GM12878 (cell line): Measurements from ENCODE around the gene CDKN2B-AS1. TPM values are rescaled to one million over a fixed set of nuclear protein-coding genes. Genes with fewer than 3 reads are reported as not detected.

ENCODE experiments used
- ATAC-seq: fragments of 200-7000 bp; cut with Tn5 transposase; 3 replicates; pipeline ENCODE4 v1.9.1; 2020; ENCODE audit warnings: mild to moderate bottlenecking, moderate library complexity
- BruUV-seq: library from RNA; stranded (reverse); fragments of 400-500 nt; replicated peaks from 2 replicates; lab custom pipeline; 2021; lab: Mats Ljungman, UMichigan
- CTCF ChIA-PET: fragments of 300-600 bp; sonication (Branson Sonifier 250); formaldehyde crosslinking; extraction: SDS; loops from one replicate; lab custom pipeline; 2021; ENCODE audit warnings: inconsistent platforms; lab: Yijun Ruan, JAX
- POLR2A ChIA-PET: fragments of 350-600 bp; formaldehyde crosslinking; extraction: SDS; loops from one replicate; lab custom pipeline; 2021; ENCODE audit warnings: inconsistent platforms; lab: Charles Lee
- RAD21 ChIA-PET: fragments of 300-600 bp; sonication (Branson Sonifier 250); formaldehyde crosslinking; loops from one replicate; lab custom pipeline; 2023; ENCODE audit warnings: antibody characterized with exemption; ENCODE audit not compliant: unreplicated experiment; lab: Charles Lee
- SMC1A ChIA-PET: fragments of 300-600 bp; sonication (Branson Sonifier 250); formaldehyde crosslinking; loops from one replicate; lab custom pipeline; 2023; ENCODE audit not compliant: unreplicated experiment, uncharacterized antibody; lab: Charles Lee
- DNase-seq: peaks from one replicate; pipeline ENCODE4 v3.0.0-alpha.2; 2011; ENCODE audit warnings: low read depth, low spot score
- FAIRE-seq: peaks from 3 replicates; lab custom pipeline; 2011; peaks lifted over from hg19 to GRCh38; lab: Jason Lieb, UNC
- H2AFZ ChIP-seq: 2 replicates; pipeline ENCODE4 v1.6.0; 2011; ENCODE audit warnings: low read depth, low read length, control low read depth; ENCODE audit not compliant: control insufficient read depth
- H3K27ac ChIP-seq: 2 replicates; pipeline ENCODE4 v1.5.1; 2011; ENCODE audit warnings: control low read depth; ENCODE audit not compliant: control insufficient read depth, insufficient read depth
- H3K27me3 ChIP-seq, 2 experiments: replicated peaks in 1 of 2; 2 replicates each; pipeline versions ENCODE4 v1.6.0 to v1.6.1; 2011; ENCODE audit warnings: low read length in 1 of 2; ENCODE audit not compliant: control insufficient read depth in 2 of 2, insufficient read depth in 2 of 2
- H3K36me3 ChIP-seq, 2 experiments: 2 replicates each; pipeline ENCODE4 v1.5.1; 2011; ENCODE audit warnings: low read length in 1 of 2; ENCODE audit not compliant: control insufficient read depth in 2 of 2, insufficient read depth in 2 of 2
- H3K4me1 ChIP-seq: 2 replicates; pipeline ENCODE4 v1.6.1; 2011; ENCODE audit warnings: mild to moderate bottlenecking, low read length, moderate library complexity, mixed read lengths; ENCODE audit not compliant: control insufficient read depth, insufficient read depth
- H3K4me2 ChIP-seq: 2 replicates; pipeline ENCODE4 v1.6.0; 2011; ENCODE audit warnings: control low read depth; ENCODE audit not compliant: control insufficient read depth, insufficient read depth
- H3K4me3 ChIP-seq: fragments of 200-600 bp; sonication (generic); 2 replicates; pipeline ENCODE4 v1.5.1; 2016
- H3K79me2 ChIP-seq: 2 replicates; pipeline ENCODE4 v1.6.0; 2011; ENCODE audit warnings: low read length; ENCODE audit not compliant: control insufficient read depth, insufficient read depth
- H3K9ac ChIP-seq: 2 replicates; pipeline ENCODE4 v1.8.0; 2011; ENCODE audit warnings: low read length, control low read depth, mixed read lengths; ENCODE audit not compliant: control insufficient read depth, insufficient read depth
- H3K9me3 ChIP-seq: replicated peaks from 3 replicates; pipeline ENCODE4 v1.5.1; 2011; ENCODE audit warnings: mild to moderate bottlenecking, low read length; ENCODE audit not compliant: control insufficient read depth, insufficient read depth
- H4K20me1 ChIP-seq: 2 replicates; pipeline ENCODE4 v1.6.0; 2011; ENCODE audit not compliant: control insufficient read depth, insufficient read depth
- ATF2 ChIP-seq: IDR thresholded peaks from 2 replicates; pipeline ENCODE4 v1.6.1; 2012; ENCODE audit warnings: low read length, inconsistent platforms
- ATF7 ChIP-seq: fragments of 450-650 bp; IDR thresholded peaks from 2 replicates; pipeline ENCODE4 v1.6.1; 2016; ENCODE audit warnings: low read depth, mild to moderate bottlenecking
- BCLAF1 ChIP-seq: fragments of 450-650 bp; IDR thresholded peaks from 2 replicates; pipeline ENCODE4 v1.6.1; 2017; ENCODE audit warnings: antibody characterized with exemption, mild to moderate bottlenecking, moderate library complexity
- BMI1 ChIP-seq: fragments of 450-650 bp; IDR thresholded peaks from 2 replicates; pipeline ENCODE4 v1.6.1; 2016; ENCODE audit warnings: mild to moderate bottlenecking, moderate library complexity, borderline replicate concordance
- CHD1 ChIP-seq: IDR thresholded peaks from 2 replicates; pipeline ENCODE4 v1.6.1; 2012; ENCODE audit warnings: low read depth, low read length, improper control_type of control experiment
- GATAD2B ChIP-seq: fragments of 450-650 bp; conservative IDR thresholded peaks from 2 replicates; pipeline ENCODE4 v1.6.1; 2017; ENCODE audit warnings: low read depth, mild to moderate bottlenecking, moderate library complexity
- IKZF1 ChIP-seq: fragments of 450-650 bp; conservative IDR thresholded peaks from 2 replicates; pipeline ENCODE4 v1.6.1; 2017; ENCODE audit warnings: antibody characterized with exemption, mild to moderate bottlenecking
- IRF3 ChIP-seq: fragments of 450-650 bp; IDR thresholded peaks from 2 replicates; pipeline ENCODE4 v1.6.1; 2014; ENCODE audit warnings: mild to moderate bottlenecking
- JUNB ChIP-seq: IDR thresholded peaks from 2 replicates; pipeline ENCODE4 v1.6.1; 2016; ENCODE audit warnings: antibody characterized with exemption, mild to moderate bottlenecking
- NFXL1 ChIP-seq: fragments of 450-650 bp; IDR thresholded peaks from 2 replicates; pipeline ENCODE4 v1.6.1; 2017; ENCODE audit warnings: antibody characterized with exemption, mild to moderate bottlenecking, borderline replicate concordance
- NR2F1 ChIP-seq: fragments of 450-650 bp; conservative IDR thresholded peaks from 2 replicates; pipeline ENCODE4 v1.6.1; 2017; ENCODE audit warnings: mild to moderate bottlenecking
- STAT1 ChIP-seq: fragments of 450-650 bp; conservative IDR thresholded peaks from 2 replicates; pipeline ENCODE4 v1.6.1; 2014; ENCODE audit warnings: antibody characterized with exemption, mild to moderate bottlenecking
- SUPT20H ChIP-seq: IDR thresholded peaks from 2 replicates; pipeline ENCODE4 v1.6.1; 2011; ENCODE audit warnings: low read depth, mild to moderate bottlenecking, low read length, moderate library complexity, borderline replicate concordance; ENCODE audit not compliant: control insufficient read depth
- ZNF207 ChIP-seq: fragments of 450-650 bp; IDR thresholded peaks from 2 replicates; pipeline ENCODE4 v1.6.1; 2014; ENCODE audit warnings: antibody characterized with exemption, mild to moderate bottlenecking, borderline replicate concordance
- ZNF217 ChIP-seq: fragments of 450-650 bp; IDR thresholded peaks from 2 replicates; pipeline ENCODE4 v1.6.1; 2017; ENCODE audit warnings: antibody characterized with exemption, mild to moderate bottlenecking
- ZNF622 ChIP-seq: fragments of 450-650 bp; IDR thresholded peaks from 2 replicates; pipeline ENCODE4 v1.6.1; 2017; ENCODE audit warnings: mild to moderate bottlenecking, inconsistent platforms
- WGBS: methylation state at CpG from one replicate; pipeline ENCODE4 v1.1.6; 2016; ENCODE audit warnings: low lambda C conversion rate; ENCODE audit not compliant: insufficient replicate concordance, insufficient coverage; ENCODE audit errors: missing lambda C conversion rate; 5-methylcytosine and 5-hydroxymethylcytosine counted together
- in situ Hi-C: fragments of 300-500 bp; cut with MboI; formaldehyde crosslinking; loops from 9 replicates; pipeline ENCODE4 v1.14.3; 2018; ENCODE audit warnings: mixed read lengths
- intact Hi-C: fragments of 100-400 bp; cut with micrococcal nuclease; formaldehyde crosslinking; loops from one replicate; pipeline ENCODE4 v1.14.2; 2022; ENCODE audit not compliant: unreplicated experiment
- polyA plus RNA-seq, 11 experiments: library from polyadenylated mRNA; depleted of rRNA in 4 of 11; unstranded in 6 of 11; stranded (reverse) in 5 of 11; fragments of >200 nt; fragmentation: Nextera tagmentation in 4 of 11; fragmentation: Illumina TruSeq in 1 of 11; extraction: Ambion mirVana in 4 of 11; extraction: Trizol in 1 of 11; gene quantifications; 1 replicate in 1 of 11; 2 replicates in 10 of 11; pipeline versions ENCODE4 v1.2.1 to v1.2.3, GENCODE V29; 2011 to 2016; ENCODE audit warnings: inconsistent platforms in 2 of 11, missing spikeins in 2 of 11, low read depth in 1 of 11
- total RNA-seq, 4 experiments: library from RNA; depleted of rRNA in 3 of 4; stranded (reverse); fragments of >200 nt in 3 of 4; fragmentation: Illumina TruSeq in 1 of 4; extraction: Trizol in 1 of 4; gene quantifications; 2 replicates each; pipeline versions ENCODE4 v1.2.1 to v1.2.3, GENCODE V29; 2013 to 2021
- TF ChIP-seq, protein P1 (sequence below): fragments of 450-650 bp; IDR thresholded peaks from 2 replicates; pipeline ENCODE4 v1.6.1; 2018; ENCODE audit warnings: borderline replicate concordance, mild to moderate bottlenecking; ENCODE audit not compliant: partially characterized antibody

The CDKN2B-AS1 gene
- total and polyA plus RNA-seq, 10 of the 15 experiments (the other 5 are each of a cell fraction or from before 2014, with no cell fraction given) = 0.22 to 2.2 (median 1.0) TPM; not detected in 1

DNA sequence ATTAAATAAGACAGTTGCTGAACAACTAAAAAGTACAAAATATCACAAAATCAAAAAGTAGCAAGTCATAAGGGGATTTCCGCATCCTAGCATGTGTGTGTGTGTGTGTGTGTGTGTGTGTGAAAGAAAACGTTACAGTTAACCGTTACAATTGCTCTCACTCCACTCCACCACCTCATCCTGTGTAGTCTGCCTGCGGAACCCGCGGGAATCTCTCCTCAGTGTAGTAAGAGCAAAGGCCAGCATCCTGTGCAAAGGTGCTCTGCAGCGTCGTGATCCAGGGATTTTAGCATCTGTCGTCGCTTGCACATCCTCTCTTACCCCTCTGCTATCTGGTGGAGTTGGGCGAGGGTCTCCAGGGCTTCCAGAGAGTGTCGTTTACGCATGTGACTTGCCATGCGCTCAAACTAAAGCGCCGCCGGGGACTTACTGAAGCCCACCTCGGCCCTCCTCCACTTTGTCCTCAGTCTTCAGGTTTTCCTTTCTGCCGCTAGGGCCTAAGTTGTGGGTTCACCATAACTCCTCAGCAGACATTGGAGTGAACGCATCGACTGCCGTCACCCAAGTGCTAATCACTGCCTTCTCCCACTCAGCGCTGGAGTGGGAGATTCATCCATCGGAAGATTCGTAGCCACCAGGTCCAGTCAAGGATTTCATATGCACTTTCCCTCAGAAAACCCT, 10.6 kb downstream of the CDKN2B-AS1 start:
- POLR2A ChIA-PET = no interaction called here
- SMC1A ChIA-PET = no interaction called here
- 72% methylated on average over 25 of the region's 25 CpGs for WGBS
- no peak for DNase-seq
- Histone ChIP-seq H3K4me1 (peaks cover 12% of the 10 kb centered on the region), H2AFZ (no peak overlapping the region), H3K4me2 (no peak overlapping the region), H3K27me3 (peaks cover 0 to 2% of the 10 kb centered on the region in 2 experiments; a peak in 1 of 4 replicates), H3K27ac (no peak overlapping the region), H3K9me3 (no peaks in the 10 kb centered on the region), H3K36me3 (no peaks in the 10 kb centered on the region), H3K9ac (no peak overlapping the region), H4K20me1 (no peaks in the 10 kb centered on the region), H3K79me2 (no peaks in the 10 kb centered on the region), H3K4me3 (no peak overlapping the region; the same call in 1 of the 2 replicates)
- intact Hi-C loops = loop anchor here (5.0 kb wide), 1 partner anchor 173 kb away; no protein-coding TSS in a partner anchor
- in situ Hi-C loops = loop anchor here (5.0 kb wide), 1 partner anchor 188 kb away; no protein-coding TSS in a partner anchor
- no TSS peak for BruUV-seq
- RAD21 ChIA-PET = no interaction called here
- peak; percentile 56 for FAIRE-seq
- no peak for ATAC-seq
- CTCF ChIA-PET = no interaction called here
- TF ChIP-seq BCLAF1 (no peak), NFXL1 (no peak), ZNF207 (no peak), IRF3 (no peak), ATF7 (no peak), ZNF217 (no peak), STAT1 (no peak), SUPT20H (no peak), NR2F1 (no peak), GATAD2B (no peak), ZNF622 (no peak), ATF2 (no peak), CHD1 (no peak), IKZF1 (no peak), JUNB (no peak), BMI1 (no peak)
- TF ChIP-seq, protein P1, sequence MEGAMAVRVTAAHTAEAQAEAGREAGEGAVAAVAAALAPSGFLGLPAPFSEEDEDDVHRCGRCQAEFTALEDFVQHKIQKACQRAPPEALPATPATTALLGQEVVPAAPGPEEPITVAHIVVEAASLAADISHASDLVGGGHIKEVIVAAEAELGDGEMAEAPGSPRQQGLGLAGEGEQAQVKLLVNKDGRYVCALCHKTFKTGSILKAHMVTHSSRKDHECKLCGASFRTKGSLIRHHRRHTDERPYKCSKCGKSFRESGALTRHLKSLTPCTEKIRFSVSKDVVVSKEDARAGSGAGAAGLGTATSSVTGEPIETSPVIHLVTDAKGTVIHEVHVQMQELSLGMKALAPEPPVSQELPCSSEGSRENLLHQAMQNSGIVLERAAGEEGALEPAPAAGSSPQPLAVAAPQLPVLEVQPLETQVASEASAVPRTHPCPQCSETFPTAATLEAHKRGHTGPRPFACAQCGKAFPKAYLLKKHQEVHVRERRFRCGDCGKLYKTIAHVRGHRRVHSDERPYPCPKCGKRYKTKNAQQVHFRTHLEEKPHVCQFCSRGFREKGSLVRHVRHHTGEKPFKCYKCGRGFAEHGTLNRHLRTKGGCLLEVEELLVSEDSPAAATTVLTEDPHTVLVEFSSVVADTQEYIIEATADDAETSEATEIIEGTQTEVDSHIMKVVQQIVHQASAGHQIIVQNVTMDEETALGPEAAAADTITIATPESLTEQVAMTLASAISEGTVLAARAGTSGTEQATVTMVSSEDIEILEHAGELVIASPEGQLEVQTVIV = no peak
